K562 (cell line): Measurements from ENCODE around the gene NEK2. TPM values are rescaled to one million over a fixed set of nuclear protein-coding genes. Genes with fewer than 3 reads are reported as not detected.

ENCODE experiments used
- DLX4 ChIP-seq: fragments of 250-450 bp; sonication (Bioruptor Pico); IDR thresholded peaks from 2 replicates; pipeline ENCODE4 v1.6.1; 2021; ENCODE audit warnings: mild to moderate bottlenecking
- ESRRA ChIP-seq: fragments of 450-650 bp; IDR thresholded peaks from 2 replicates; pipeline ENCODE4 v1.6.1; 2014; ENCODE audit warnings: low read depth, mild to moderate bottlenecking, moderate library complexity, borderline replicate concordance
- ETV1 ChIP-seq: fragments of 450-650 bp; conservative IDR thresholded peaks from 2 replicates; pipeline ENCODE4 v1.6.1; 2016; ENCODE audit warnings: missing genetic modification characterization, control low read depth, low read depth, missing compliant biosample characterization
- GTF2E2 ChIP-seq: fragments of 200-800 bp; sonication (Bioruptor generic); IDR thresholded peaks from 2 replicates; pipeline ENCODE4 v1.6.1; 2016; ENCODE audit warnings: missing genetic modification characterization, missing compliant biosample characterization
- JUN ChIP-seq, 2 experiments: sonication (generic) in 1 of 2; formaldehyde crosslinking in 1 of 2; IDR thresholded peaks; 2 replicates each; pipeline versions ENCODE4 v1.6.1 to v1.8.0; 2012 to 2022; ENCODE audit warnings: borderline replicate concordance in 2 of 2, mild to moderate bottlenecking in 2 of 2, improper control_type of control experiment in 1 of 2, low read depth in 1 of 2, low read length in 1 of 2, missing genetic modification reagents in 1 of 2
- NR2C2 ChIP-seq, 2 experiments: fragments of 200-800 bp in 1 of 2; sonication (Bioruptor generic) in 1 of 2; sonication (generic) in 1 of 2; formaldehyde crosslinking in 1 of 2; IDR thresholded peaks; 2 replicates each; pipeline versions ENCODE4 v1.6.1 to v1.8.0; 2016 to 2022; ENCODE audit warnings: mild to moderate bottlenecking in 1 of 2, missing compliant biosample characterization in 1 of 2, missing genetic modification characterization in 1 of 2, missing genetic modification reagents in 1 of 2
- PHF20 ChIP-seq: fragments of 450-650 bp; IDR thresholded peaks from 2 replicates; pipeline ENCODE4 v1.6.1; 2018; ENCODE audit not compliant: partially characterized antibody
- PRDM10 ChIP-seq: fragments of 450-650 bp; IDR thresholded peaks from 2 replicates; pipeline ENCODE4 v1.6.1; 2018; ENCODE audit not compliant: partially characterized antibody
- RB1 ChIP-seq: fragments of 450-650 bp; IDR thresholded peaks from 2 replicates; pipeline ENCODE4 v1.6.1; 2017; ENCODE audit warnings: low read depth, mild to moderate bottlenecking
- RBM17 ChIP-seq: fragments of 200-400 bp; formaldehyde crosslinking; IDR thresholded peaks from 2 replicates; pipeline ENCODE4 v1.6.1; 2017; ENCODE audit warnings: low read depth, mild to moderate bottlenecking, low read length, borderline replicate concordance
- SAFB2 ChIP-seq: fragments of 200-400 bp; formaldehyde crosslinking; IDR thresholded peaks from 2 replicates; pipeline ENCODE4 v1.6.1; 2018; ENCODE audit warnings: borderline replicate concordance, low read length, low read depth, moderate library complexity; ENCODE audit not compliant: severe bottlenecking
- SETDB1 ChIP-seq: IDR thresholded peaks from one replicate; pipeline ENCODE4 v1.6.1; 2012; ENCODE audit warnings: low read length, control low read depth, inconsistent platforms
- SMARCC2 ChIP-seq: fragments of 450-650 bp; IDR thresholded peaks from 2 replicates; pipeline ENCODE4 v1.6.1; 2017; ENCODE audit warnings: antibody characterized with exemption, moderate library complexity, mild to moderate bottlenecking, low read depth
- SP1 ChIP-seq: sonication (generic); formaldehyde crosslinking; IDR thresholded peaks from 2 replicates; pipeline ENCODE4 v1.8.1; 2022; ENCODE audit warnings: mild to moderate bottlenecking, missing genetic modification reagents
- SP2 ChIP-seq: IDR thresholded peaks from 2 replicates; pipeline ENCODE4 v1.6.1; 2011; ENCODE audit warnings: mild to moderate bottlenecking, low read depth, low read length, moderate library complexity; ENCODE audit not compliant: poor library complexity, severe bottlenecking; ENCODE audit errors: extremely low read depth
- SRSF1 ChIP-seq: fragments of 200-400 bp; formaldehyde crosslinking; IDR thresholded peaks from 2 replicates; pipeline ENCODE4 v1.6.1; 2017; ENCODE audit warnings: mild to moderate bottlenecking, low read depth, low read length, moderate library complexity
- TFAP4 ChIP-seq: sonication (generic); formaldehyde crosslinking; IDR thresholded peaks from 2 replicates; pipeline ENCODE4 v1.8.0; 2022; ENCODE audit warnings: missing genetic modification reagents, mild to moderate bottlenecking, moderate library complexity, borderline replicate concordance
- ZBTB17 ChIP-seq: fragments of 450-650 bp; formaldehyde crosslinking; IDR thresholded peaks from 2 replicates; pipeline ENCODE4 v1.4.0; 2020; ENCODE audit warnings: mild to moderate bottlenecking
- ZNF184 ChIP-seq: sonication (generic); formaldehyde crosslinking; IDR thresholded peaks from 2 replicates; pipeline ENCODE4 v1.5.0; 2020; ENCODE audit warnings: missing genetic modification reagents
- ZNF707 ChIP-seq: fragments of 250-450 bp; sonication (Bioruptor Pico); conservative IDR thresholded peaks from 2 replicates; pipeline ENCODE4 v1.8.0; 2022; ENCODE audit warnings: inconsistent platforms, mild to moderate bottlenecking, moderate library complexity
- ZNF830 ChIP-seq: fragments of 250-450 bp; sonication (Bioruptor Pico); IDR thresholded peaks from 2 replicates; pipeline ENCODE4 v1.5.0; 2021; ENCODE audit warnings: mild to moderate bottlenecking
- polyA plus RNA-seq, 8 experiments: library from polyadenylated mRNA; depleted of rRNA in 4 of 8; stranded (reverse) in 5 of 8; unstranded in 3 of 8; fragments of >200 nt; fragmentation: Nextera tagmentation in 2 of 8; fragmentation: Illumina TruSeq in 1 of 8; extraction: Ambion mirVana in 2 of 8; extraction: Trizol in 1 of 8; gene quantifications; 2 replicates each; pipeline versions ENCODE4 v1.2.1 to v1.2.3, GENCODE V29; 2011 to 2014; ENCODE audit warnings: inconsistent platforms in 1 of 8, missing spikeins in 1 of 8
- total RNA-seq, 7 experiments: library from RNA; depleted of rRNA in 6 of 7; stranded (reverse); fragments of >200 nt in 6 of 7; fragmentation: Illumina TruSeq in 2 of 7; extraction: Trizol in 2 of 7; gene quantifications; 2 replicates each; pipeline versions ENCODE4 v1.2.1 to v1.2.3, GENCODE V29; 2011 to 2021; ENCODE audit warnings: low replicate concordance in 1 of 7

NEK2 gene
- total and polyA plus RNA-seq, 9 of the 15 experiments (the other 6 are each of a cell fraction or from before 2014, with no cell fraction given): 30.0 to 74.7 (median 66.4) TPM

GRCh38 chr1:211698161-211699026, 23.0 kb upstream of the NEK2 start (continued):
- TF ChIP-seq JUN (IDR thresholded peaks at IDR 0.05; ENCODE audit: borderline replicate concordance, low read depth, low read length) (peak; percentile 35; the same call in 1 of the 2 replicates), JUN (CRISPR knock-in tag; IDR thresholded peaks at IDR 0.05; ENCODE audit: borderline replicate concordance) (no peak), SRSF1 (no peak), PHF20 (no peak), DLX4 (no peak), TFAP4 (CRISPR knock-in tag) (peak; percentile 84), NR2C2 (CRISPR knock-in tag; IDR thresholded peaks at IDR 0.05) (no peak), NR2C2 (tag; IDR thresholded peaks at IDR 0.05) (no peak), ESRRA (peak; percentile 66; the same call in 1 of the 2 replicates), SETDB1 (no peak), ETV1 (tag) (no peak), ZBTB17 (CRISPR knock-in tag) (peak; percentile 40; the same call in 1 of the 2 replicates), ZNF707 (CRISPR knock-in tag) (no peak), PRDM10 (no peak), GTF2E2 (tag) (no peak), SP2 (no peak), RB1 (peak; percentile 95), ZNF830 (CRISPR knock-in tag) (no peak), ZNF184 (CRISPR knock-in tag) (no peak), SMARCC2 (no peak), SAFB2 (no peak), SP1 (peak; percentile 68; the same call in 1 of the 2 replicates), RBM17 (no peak)
